Fibroblast of pulmonary artery (primary cell): ENCODE data around the gene ME1.
A peak's percentile ranks its signal among the peaks of the same experiment; 100 is the strongest.
"Not testable (repeated sequence)": the region's sequence is repeated elsewhere in the genome, so short reads cannot be mapped to it uniquely, and the experiment has no call there.

Experiments used
- DNase-seq: peaks from one replicate; pipeline ENCODE4 v3.0.0-alpha.2; 2010; ENCODE audit warnings: low read depth
- H3K4me3 ChIP-seq: replicated peaks from 2 replicates; pipeline ENCODE4 v1.5.1; 2011; ENCODE audit warnings: low read depth, mild to moderate bottlenecking, control low read depth, low read length, moderate library complexity
- CTCF ChIP-seq: IDR thresholded peaks from 2 replicates; pipeline ENCODE4 v1.5.1; 2011; ENCODE audit warnings: mild to moderate bottlenecking, control low read depth, low read length, inconsistent platforms; ENCODE audit errors: missing control alignments

The ME1 gene

GRCh38 chr6:83270971-83271719 lies 159.7 kb downstream of the ME1 start:
- no peak overlapping the region for H3K4me3 ChIP-seq
- DNase-seq = peak; percentile 76
- TF ChIP-seq CTCF = no peak

GRCh38 chr6:83265384-83265783 lies 165.5 kb downstream of the ME1 start:
- peak; percentile 35 for DNase-seq
- TF ChIP-seq CTCF = no peak
- no peak overlapping the region for H3K4me3 ChIP-seq

- TF ChIP-seq CTCF = no peak
- DNase-seq = no peak
- no peak overlapping the region for H3K4me3 ChIP-seq
These were observed 170.3 kb downstream of the ME1 start for GRCh38 chr6:83260577-83260976.

GRCh38 chr6:83258517-83258916 lies 172.3 kb downstream of the ME1 start:
- no peak for TF ChIP-seq CTCF
- no peak for DNase-seq

GRCh38 chr6:83257791-83258190 lies 173.1 kb downstream of the ME1 start:
- no peak for TF ChIP-seq CTCF
- H3K4me3 ChIP-seq = no peak overlapping the region
- no peak for DNase-seq

More at GRCh38 chr6:83258517-83258916, 172.3 kb downstream of the ME1 start:
- no peak overlapping the region for H3K4me3 ChIP-seq

GRCh38 chr6:83256719-83257118 lies 174.1 kb downstream of the ME1 start:
- not testable (repeated sequence) for DNase-seq, H3K4me3 ChIP-seq

GRCh38 chr6:83252719-83253118 lies 178.1 kb downstream of the ME1 start:
- H3K4me3 ChIP-seq = no peak overlapping the region
- TF ChIP-seq CTCF = no peak
- DNase-seq = peak; percentile 73
